Measurements from ENCODE around the gene TRMU.

TRMU gene, protein sequence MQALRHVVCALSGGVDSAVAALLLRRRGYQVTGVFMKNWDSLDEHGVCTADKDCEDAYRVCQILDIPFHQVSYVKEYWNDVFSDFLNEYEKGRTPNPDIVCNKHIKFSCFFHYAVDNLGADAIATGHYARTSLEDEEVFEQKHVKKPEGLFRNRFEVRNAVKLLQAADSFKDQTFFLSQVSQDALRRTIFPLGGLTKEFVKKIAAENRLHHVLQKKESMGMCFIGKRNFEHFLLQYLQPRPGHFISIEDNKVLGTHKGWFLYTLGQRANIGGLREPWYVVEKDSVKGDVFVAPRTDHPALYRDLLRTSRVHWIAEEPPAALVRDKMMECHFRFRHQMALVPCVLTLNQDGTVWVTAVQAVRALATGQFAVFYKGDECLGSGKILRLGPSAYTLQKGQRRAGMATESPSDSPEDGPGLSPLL

GRCh38 chr22:46335201-46336118, at the start of gene TRMU:
Gene TRMU, plus strand, starts transcription at chr22:46335714. Its CDS starts 51 bp downstream, at chr22:46335765.
- DNase-seq (ENCODE audit: low spot score): peak; percentile 81

GRCh38 chr22:46286006-46286405, 49.5 kb upstream of the TRMU start:
- DNase-seq (ENCODE audit: low spot score): no peak

DNA sequence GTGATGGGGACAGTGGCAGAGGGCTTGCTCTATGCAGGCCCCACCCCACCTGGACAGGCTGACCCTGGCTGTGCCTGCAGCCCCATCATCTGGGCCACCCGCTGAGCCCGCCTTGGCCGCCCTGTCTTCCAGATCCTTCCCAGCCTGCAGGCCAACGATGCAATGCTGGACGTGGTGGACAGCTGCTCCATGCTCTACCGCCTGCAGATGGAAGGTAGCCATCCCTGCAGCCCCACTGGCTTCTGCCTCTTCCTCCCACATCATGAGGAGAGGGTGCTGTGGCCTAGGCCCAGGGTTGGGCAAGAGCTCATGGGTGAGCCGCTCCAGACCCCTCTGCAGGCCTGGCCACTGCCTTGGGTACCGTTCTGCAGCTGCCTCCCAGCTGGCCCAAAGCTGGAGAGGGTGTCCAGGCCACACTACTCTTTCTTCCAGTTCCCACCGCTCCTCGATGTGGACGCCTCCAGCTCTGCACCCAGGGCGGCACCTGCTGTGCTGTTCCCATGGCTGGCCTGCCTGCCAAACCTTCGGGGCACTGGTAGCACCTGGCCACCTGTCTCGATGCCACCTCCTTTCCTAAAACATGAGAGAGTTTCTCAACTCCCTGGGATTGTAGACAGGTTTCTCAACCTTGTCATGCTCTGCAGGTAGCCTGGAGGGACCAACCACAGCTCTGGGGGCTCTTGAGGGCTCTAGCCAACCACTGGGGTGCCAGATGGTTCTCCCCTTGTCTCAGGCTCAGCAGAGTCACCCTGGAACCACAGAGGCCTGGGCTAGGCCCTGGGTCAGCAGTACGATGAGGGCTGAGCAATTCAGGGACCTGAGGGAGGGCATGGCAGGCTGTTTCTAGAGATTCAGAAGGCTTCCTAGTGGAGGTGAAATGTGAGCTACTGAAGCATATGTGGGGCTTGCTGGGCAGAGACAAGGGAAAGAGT, 48.3 kb upstream of the TRMU start:
- DNase-seq (ENCODE audit: low spot score): no peak

DNA sequence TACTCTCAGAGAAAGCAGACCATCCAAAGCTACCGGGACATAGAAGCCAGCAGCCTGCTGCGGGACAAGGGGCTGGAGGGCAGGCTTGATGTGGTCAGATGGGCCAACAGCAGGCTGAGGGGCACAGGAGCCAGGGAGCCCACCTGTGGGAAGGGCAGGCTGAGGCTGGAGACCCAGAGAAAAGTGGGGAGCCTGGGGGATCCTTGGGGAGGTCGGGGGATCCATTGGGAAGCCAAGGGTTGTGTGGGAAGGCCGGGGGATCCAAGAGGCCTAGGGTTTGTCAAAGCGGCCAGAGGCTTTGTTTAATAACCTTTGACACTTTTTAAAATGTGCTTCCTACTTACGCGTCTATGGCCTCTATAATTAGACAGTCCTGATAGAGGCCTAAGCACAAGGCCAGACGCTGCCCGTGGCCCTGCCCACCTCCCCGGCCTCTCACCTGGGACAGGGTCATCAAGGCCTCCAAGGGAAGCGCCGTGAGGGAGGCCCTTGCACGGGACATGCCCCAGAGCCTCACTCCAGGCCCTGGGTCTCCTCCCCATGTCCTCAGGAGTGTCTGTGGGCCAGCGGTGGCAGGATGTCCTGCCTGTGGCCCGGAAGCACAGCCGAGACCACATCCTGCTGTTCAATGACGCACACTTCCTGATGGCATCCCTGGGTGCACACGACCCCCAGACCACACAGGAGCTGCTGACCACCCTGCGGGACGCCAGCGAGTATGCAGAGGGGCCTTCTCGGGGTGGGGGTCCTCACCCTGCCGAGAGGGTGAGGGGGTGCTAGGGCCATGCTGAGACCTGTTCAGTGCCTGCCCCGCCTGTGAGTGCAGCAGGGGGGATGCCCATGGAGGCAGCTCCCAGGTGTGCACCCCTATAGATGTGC, 47.4 kb upstream of the TRMU start:
- DNase-seq (ENCODE audit: low spot score): peak; percentile 58

- DNase-seq (ENCODE audit: low spot score): no peak
Observed at GRCh38 chr22:46288846-46289243, 46.7 kb upstream of the TRMU start.

GRCh38 chr22:46289244-46289891, 46.1 kb upstream of the TRMU start:
- no peak for DNase-seq (ENCODE audit: low spot score)

- no peak for DNase-seq (ENCODE audit: low spot score)
Observed at GRCh38 chr22:46290121-46290842, 45.2 kb upstream of the TRMU start.

DNA sequence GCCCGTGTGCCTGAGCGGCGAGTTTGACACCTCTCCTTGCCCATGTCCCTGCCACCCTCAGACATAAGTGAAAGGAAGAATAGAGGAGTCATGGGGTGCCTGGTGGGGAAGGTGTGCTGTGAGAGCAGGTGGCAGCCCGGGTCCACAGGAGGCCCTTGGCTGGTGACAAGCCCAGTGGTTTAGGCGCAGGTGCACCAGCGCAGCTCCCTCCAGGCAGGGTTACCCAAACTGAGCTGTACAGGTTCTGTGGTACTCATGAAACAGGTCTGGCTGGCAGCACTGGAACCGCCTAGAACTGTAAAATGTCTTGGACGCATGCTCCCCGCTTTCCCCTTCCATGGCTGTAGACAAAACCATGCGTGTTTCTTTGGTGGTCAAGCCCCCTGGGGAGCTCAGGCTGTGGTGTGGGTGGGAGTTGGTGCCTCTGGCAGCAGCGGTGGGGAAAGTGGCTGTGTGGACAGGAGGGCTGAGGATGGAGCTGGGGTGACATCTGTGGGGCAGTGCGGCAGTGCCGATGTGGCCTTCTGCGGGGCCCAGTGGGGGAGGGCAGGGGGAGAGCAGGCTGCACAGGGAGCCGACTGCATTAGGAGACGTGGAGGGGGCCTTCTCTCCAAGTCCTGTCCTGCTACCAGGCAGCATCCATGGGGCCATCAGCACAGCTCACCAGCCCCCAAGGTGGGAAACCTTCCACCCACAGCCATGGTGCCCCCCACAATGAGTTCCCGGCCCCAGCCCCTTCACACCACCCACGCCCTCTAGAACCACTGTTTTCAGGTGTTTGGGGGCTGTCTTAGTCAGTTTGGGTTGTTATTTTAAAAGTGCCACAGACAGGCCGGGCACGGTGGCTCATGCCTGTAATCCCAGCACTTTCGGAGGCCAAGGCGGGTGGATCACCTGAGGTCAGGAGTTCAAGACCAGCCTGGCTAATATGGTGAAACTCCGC, 44.4 kb upstream of the TRMU start:
- no peak for DNase-seq (ENCODE audit: low spot score)

DNA sequence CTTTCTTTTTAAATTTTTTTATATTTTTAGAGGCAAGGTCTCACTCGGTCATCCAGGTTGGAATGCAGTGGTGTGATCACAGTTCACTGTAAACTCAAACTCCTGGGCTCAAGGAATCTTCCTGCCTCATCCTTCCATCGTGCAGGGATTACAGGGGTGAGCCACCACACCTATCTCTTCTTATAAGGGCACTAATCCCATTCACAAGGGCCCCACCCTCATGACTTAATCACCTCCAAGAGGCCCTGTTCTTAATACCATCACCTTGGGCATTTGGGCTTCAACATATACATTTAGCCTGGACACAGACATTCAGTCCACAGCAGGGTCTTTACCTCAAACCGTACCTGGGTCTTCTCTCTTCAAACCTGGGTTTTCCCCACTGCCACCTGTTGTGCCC, 43.3 kb upstream of the TRMU start:
- no peak for DNase-seq (ENCODE audit: low spot score)

GRCh38 chr22:46292732-46293131, 42.8 kb upstream of the TRMU start:
- no peak for DNase-seq (ENCODE audit: low spot score)

DNA sequence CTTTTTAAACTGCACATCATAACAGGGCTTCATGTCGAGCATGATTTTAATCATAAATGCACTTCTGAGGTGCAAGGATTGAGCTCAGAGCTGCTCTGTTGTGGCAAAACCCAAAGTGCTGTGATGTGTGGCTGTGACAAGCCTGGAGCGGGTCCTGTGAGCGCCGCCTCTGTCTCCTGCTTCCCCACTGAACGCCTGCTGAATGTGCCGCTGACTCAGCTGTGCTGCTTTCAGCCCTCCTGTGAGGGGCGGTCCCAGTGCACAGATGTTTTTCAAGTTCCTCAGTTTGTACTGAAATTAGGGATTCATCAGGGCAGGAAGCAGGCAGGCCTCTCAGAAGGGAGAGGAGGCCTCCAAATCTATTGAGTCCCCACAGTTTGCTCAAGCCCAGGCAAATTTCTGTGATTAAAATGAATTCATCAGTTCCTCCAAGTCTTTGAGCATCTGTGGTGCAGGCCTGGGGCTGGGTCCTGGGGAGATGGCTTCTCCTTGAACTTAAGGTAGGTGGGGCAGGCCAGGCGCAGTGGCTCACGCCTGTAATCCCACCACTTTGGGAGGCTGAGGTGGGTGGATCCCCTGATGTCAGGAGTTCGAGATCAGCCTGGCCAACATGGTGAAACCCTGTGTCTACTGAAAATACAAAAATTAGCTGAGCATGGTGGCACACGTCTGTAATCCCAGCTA, 41.8 kb upstream of the TRMU start:
- no peak for DNase-seq (ENCODE audit: low spot score)

DNA sequence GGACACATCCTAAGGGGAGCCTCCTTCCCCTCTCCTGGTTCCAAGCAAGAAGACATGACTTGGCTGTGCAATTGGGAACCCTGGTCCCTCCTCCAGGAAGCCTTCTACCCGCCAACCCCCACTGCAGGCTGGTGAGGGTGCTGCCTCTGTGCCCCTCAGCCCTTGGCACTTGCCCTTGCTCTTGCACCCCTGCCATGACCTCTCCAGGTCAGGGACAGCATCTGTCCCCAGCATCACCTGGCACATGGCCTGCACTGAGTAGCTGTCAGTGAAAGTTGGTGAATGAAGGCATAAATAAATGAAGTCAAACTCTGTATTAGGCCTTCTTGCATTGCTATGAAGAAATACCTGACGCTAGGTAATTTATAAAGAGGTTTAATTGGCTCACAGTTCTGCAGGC, 40.7 kb upstream of the TRMU start:
- no peak for DNase-seq (ENCODE audit: low spot score)

GRCh38 chr22:46295277-46295971, 40.1 kb upstream of the TRMU start:
- DNase-seq (ENCODE audit: low spot score): no peak

- DNase-seq (ENCODE audit: low spot score): peak; percentile 99
Observed at GRCh38 chr22:46296257-46297150, 39.0 kb upstream of the TRMU start, which contains the start of gene GTSE1. Gene GTSE1, plus strand, starts transcription at chr22:46296870. Its CDS starts 531 bp downstream, at chr22:46297401.

DNA sequence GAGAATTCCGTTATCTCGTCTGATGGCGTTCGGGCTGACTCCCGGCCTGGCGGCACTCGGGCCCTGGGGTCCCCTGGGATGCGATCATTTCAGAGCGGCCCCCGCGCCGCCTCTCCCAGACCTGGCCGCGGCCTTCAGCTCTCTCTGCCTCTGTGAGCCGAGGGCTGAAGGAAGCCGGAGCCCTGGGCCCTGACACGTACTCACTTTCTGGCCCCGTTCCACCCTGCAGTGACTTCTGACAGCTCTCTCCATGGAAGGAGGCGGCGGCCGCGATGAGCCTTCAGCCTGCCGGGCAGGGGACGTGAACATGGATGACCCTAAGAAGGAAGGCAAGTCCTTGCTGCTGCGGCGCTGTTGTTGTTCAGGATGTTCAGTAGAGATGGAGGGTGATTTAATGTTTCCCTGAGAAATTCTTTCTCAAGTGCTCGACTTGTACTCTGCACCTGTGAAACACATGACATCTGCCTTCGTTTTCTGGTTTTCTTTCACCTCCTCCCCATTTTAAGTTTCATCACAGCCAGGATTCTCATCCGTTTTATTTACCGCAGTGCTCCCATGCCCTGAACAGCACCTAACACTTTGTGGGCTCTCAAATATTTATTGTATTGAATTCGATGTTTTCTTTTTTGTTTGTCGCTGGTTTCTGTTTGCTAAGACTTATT, 38.2 kb upstream of the TRMU start:
- DNase-seq (ENCODE audit: low spot score): no peak

GRCh38 chr22:46299101-46299500, 36.4 kb upstream of the TRMU start:
- no peak for DNase-seq (ENCODE audit: low spot score)
